ENCODE results near the gene ISX.

DNA sequence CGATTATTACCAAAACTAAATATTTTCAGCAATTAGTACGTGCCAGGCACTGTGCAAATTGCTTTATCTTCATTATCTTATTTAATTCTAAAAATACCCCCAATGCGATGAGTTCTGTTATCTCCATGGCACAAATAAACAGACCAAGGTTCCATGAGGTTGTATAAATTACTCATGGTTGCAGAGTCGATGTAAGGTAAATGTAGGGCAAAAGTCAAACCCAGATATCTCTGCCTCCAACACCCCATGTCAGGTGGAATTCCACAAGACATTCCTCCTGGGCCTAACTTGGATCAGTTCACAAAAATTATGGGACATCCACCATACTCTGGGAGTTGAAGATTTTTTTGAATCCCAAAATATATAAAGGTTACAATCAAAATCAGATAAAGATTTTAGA, 43.7 kb downstream of the ISX start:
- TF ChIP-seq POLR2A (IDR thresholded peaks at IDR 0.05; ENCODE audit: insufficient read depth in 1 of 2, low read depth in 2 of 2, low read length in 2 of 2) (no peak), JDP2 (CRISPR knock-in tag; IDR thresholded peaks at IDR 0.05; ENCODE audit: borderline replicate concordance) (no peak), POLR2G (IDR thresholded peaks at IDR 0.05; ENCODE audit: low read depth, low read length) (no peak), ZNF138 (CRISPR knock-in tag; IDR thresholded peaks at IDR 0.05; ENCODE audit: low read depth) (no peak), MIER3 (CRISPR knock-in tag; IDR thresholded peaks at IDR 0.05; ENCODE audit: borderline replicate concordance) (no peak), ZNF253 (CRISPR knock-in tag; IDR thresholded peaks at IDR 0.05; ENCODE audit: borderline replicate concordance) (no peak), PHF5A (CRISPR knock-in tag; IDR thresholded peaks at IDR 0.05; ENCODE audit: low read depth, unreplicated experiment) (no peak), PRPF4 (IDR thresholded peaks at IDR 0.05; ENCODE audit: low read depth, low read length, poor library complexity, severe bottlenecking) (no peak), SP2 (CRISPR knock-in tag; IDR thresholded peaks at IDR 0.05) (no peak)
- TF ChIP-seq, protein P1, sequence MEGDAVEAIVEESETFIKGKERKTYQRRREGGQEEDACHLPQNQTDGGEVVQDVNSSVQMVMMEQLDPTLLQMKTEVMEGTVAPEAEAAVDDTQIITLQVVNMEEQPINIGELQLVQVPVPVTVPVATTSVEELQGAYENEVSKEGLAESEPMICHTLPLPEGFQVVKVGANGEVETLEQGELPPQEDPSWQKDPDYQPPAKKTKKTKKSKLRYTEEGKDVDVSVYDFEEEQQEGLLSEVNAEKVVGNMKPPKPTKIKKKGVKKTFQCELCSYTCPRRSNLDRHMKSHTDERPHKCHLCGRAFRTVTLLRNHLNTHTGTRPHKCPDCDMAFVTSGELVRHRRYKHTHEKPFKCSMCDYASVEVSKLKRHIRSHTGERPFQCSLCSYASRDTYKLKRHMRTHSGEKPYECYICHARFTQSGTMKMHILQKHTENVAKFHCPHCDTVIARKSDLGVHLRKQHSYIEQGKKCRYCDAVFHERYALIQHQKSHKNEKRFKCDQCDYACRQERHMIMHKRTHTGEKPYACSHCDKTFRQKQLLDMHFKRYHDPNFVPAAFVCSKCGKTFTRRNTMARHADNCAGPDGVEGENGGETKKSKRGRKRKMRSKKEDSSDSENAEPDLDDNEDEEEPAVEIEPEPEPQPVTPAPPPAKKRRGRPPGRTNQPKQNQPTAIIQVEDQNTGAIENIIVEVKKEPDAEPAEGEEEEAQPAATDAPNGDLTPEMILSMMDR (CRISPR knock-in tag; IDR thresholded peaks at IDR 0.05): no peak
- TF ChIP-seq, protein P2, sequence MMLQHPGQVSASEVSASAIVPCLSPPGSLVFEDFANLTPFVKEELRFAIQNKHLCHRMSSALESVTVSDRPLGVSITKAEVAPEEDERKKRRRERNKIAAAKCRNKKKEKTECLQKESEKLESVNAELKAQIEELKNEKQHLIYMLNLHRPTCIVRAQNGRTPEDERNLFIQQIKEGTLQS (CRISPR knock-in tag; IDR thresholded peaks at IDR 0.05): no peak
- TF ChIP-seq, protein P3, sequence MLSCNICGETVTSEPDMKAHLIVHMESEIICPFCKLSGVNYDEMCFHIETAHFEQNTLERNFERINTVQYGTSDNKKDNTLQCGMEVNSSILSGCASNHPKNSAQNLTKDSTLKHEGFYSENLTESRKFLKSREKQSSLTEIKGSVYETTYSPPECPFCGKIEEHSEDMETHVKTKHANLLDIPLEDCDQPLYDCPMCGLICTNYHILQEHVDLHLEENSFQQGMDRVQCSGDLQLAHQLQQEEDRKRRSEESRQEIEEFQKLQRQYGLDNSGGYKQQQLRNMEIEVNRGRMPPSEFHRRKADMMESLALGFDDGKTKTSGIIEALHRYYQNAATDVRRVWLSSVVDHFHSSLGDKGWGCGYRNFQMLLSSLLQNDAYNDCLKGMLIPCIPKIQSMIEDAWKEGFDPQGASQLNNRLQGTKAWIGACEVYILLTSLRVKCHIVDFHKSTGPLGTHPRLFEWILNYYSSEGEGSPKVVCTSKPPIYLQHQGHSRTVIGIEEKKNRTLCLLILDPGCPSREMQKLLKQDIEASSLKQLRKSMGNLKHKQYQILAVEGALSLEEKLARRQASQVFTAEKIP (CRISPR knock-in tag; IDR thresholded peaks at IDR 0.05; ENCODE audit: borderline replicate concordance): no peak
- TF ChIP-seq, protein P4, sequence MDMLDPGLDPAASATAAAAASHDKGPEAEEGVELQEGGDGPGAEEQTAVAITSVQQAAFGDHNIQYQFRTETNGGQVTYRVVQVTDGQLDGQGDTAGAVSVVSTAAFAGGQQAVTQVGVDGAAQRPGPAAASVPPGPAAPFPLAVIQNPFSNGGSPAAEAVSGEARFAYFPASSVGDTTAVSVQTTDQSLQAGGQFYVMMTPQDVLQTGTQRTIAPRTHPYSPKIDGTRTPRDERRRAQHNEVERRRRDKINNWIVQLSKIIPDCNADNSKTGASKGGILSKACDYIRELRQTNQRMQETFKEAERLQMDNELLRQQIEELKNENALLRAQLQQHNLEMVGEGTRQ (IDR thresholded peaks at IDR 0.05; ENCODE audit: low read depth, low read length): no peak
- TF ChIP-seq, protein P4 (CRISPR knock-in tag; IDR thresholded peaks at IDR 0.05; ENCODE audit: borderline replicate concordance): no peak
